ENCODE measurements around the gene RRP9. TPM values are rescaled to one million over a fixed set of nuclear protein-coding genes. Genes with fewer than 3 reads are reported as not detected.

Gene RRP9
- total RNA-seq, 2 experiments from 2014 or later = 74.0 to 83.0 TPM

DNA sequence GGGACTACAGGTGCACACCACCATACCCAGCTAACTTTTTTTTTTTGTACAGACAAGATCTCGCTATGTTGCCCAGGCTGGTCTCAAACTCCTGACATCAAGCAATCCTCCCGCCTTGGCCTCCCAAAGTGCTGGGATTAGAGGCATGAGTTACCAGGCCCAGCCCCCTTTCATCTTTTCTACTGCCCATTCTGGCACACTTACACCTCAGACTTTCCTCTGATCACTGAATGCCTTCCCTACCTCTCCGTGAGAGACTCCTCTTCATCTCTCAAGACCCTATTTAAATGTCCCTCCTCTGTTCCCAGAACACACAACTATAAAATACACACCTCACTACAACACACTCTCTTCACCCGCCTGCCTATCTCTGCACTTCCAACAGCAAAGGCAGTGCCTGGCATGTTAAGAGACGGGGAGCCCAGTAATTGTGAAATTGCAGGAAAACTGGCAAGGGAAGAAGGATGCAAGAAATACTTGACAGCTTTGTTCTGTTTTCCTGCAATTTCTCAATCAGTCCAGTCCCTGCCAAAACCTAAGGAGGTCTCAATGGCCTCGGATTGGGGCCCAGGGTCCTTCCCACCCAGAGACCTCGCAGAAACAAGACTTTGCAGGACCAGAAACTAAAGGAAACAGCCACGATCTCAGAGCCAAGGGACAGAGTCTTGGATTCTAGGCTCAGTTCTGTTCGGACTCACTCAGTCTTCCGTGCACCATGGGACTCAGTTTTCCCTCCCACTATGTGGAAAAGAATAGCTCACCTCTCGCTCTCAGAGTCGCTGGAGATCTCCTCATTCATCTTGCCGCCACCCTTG lies 849 bp downstream of the RRP9 start:
- no peak for DNase-seq
- peaks cover 28% of the 10 kb centered on the region for H3K36me3 Mint-ChIP-seq
- H3K4me1 Mint-ChIP-seq = peaks cover 27% of the 10 kb centered on the region
- peak overlapping the region; percentile 64 for H3K27ac Mint-ChIP-seq
- no peaks in the 10 kb centered on the region for H3K27me3 Mint-ChIP-seq
- no peaks in the 10 kb centered on the region for H3K9me3 Mint-ChIP-seq
- peak overlapping the region; percentile 85 for H3K4me3 Mint-ChIP-seq

DNA sequence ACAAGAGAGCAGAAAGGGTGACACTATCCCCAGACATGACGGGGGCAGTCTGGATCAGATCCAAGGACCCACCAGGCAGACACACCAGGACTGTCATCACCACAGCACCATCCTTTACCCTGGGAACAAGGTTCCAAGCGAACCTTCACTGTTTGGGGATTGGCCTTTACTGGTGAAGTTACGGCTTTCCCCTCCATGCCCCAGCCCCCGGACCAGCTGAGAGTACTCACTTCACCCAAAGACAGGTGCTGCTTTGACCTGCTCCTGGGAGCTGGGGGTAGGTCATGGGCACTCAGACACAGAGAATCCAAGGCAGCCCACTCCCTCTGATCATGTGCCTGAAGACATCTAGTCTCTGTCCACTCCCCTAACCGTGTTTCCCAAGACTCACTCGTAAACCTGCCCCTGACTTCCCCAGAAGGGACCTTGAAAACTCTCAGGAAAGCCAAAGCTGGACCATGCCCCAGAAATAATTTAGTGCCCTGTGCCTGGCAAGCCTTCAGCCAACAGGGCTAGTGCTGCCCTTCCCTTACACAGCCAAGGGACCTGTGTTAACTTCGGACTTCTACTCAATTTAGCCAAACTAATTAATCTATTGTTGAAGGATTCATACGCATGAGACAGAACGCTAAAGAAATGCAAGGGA lies 2.8 kb downstream of the RRP9 start:
- H3K36me3 Mint-ChIP-seq = peaks cover 31% of the 10 kb centered on the region
- DNase-seq = no peak
- no peaks in the 10 kb centered on the region for H3K27me3 Mint-ChIP-seq
- peaks cover 27% of the 10 kb centered on the region for H3K4me1 Mint-ChIP-seq
- H3K4me3 Mint-ChIP-seq = peak overlapping the region; percentile 33
- no peaks in the 10 kb centered on the region for H3K9me3 Mint-ChIP-seq
- peak overlapping the region; percentile 4 for H3K27ac Mint-ChIP-seq

DNA sequence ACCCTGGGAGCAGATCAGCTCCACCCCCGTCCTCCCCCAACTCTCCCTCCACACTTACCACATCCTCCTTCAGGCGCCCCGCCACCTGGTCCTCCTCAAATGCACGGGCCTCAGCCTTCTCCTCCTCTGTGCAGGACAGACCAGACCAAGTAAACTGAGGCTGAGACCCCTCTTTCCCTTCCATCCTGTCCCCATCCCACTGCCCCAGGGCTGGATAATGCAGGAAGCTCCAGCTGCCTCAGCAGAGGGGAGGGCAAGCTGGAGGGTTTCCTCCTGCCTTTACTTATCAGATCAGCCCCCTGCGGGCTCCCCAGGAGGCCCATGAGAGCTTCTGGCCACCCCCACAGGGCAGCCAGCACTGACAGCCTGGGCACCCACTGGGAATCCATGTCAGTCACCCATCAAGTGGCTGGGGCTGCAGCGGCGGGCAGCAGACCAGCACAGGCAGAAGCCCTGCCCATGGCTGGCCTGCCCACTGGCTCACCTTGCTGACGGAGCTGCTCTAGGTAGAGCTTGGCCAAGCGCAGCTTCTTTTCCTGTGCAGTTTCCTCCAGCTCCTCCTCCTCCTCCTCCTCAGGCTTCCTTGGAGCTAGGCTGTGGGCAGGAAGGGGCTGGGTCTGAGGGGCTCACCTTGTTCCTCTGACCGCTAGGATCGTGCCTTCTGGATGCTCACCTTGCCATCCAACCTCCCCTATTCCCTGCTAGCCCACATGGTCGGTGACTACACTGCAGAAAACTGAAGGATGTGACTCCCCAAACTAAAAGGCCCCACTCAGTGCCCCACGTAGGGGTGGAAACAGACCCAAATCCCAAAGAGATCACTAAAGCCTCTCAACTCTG lies 3.9 kb downstream of the RRP9 start:
- H3K27ac Mint-ChIP-seq = no peak overlapping the region
- H3K27me3 Mint-ChIP-seq = no peaks in the 10 kb centered on the region
- peaks cover 31% of the 10 kb centered on the region for H3K36me3 Mint-ChIP-seq
- no peak for DNase-seq
- H3K4me1 Mint-ChIP-seq = peaks cover 24% of the 10 kb centered on the region
- no peaks in the 10 kb centered on the region for H3K9me3 Mint-ChIP-seq
- no peak overlapping the region for H3K4me3 Mint-ChIP-seq

DNA sequence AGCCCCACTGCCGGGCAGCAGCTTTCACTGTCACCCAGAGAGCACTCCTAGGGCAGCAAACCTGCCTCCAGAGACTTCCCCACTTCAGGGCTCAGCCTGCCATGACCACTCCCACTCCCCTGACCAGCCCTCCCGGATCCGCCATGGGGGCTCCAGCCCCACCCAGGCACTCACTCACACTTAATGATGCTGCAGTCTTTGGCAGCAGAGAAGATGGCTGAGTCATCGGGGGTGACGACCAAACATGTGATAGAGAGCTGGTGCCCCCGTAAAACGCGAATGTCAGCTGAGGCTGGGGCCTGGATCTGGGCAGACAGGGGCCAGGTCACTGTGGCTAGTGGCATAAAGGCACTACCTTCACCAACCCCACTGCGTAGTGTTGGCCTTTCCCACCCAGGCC lies 4.7 kb downstream of the RRP9 start:
- Mint-ChIP-seq H3K27ac (no peak overlapping the region), H3K4me3 (no peak overlapping the region), H3K27me3 (no peaks in the 10 kb centered on the region), H3K9me3 (no peaks in the 10 kb centered on the region), H3K4me1 (peaks cover 24% of the 10 kb centered on the region), H3K36me3 (peaks cover 35% of the 10 kb centered on the region)
- DNase-seq = no peak

DNA sequence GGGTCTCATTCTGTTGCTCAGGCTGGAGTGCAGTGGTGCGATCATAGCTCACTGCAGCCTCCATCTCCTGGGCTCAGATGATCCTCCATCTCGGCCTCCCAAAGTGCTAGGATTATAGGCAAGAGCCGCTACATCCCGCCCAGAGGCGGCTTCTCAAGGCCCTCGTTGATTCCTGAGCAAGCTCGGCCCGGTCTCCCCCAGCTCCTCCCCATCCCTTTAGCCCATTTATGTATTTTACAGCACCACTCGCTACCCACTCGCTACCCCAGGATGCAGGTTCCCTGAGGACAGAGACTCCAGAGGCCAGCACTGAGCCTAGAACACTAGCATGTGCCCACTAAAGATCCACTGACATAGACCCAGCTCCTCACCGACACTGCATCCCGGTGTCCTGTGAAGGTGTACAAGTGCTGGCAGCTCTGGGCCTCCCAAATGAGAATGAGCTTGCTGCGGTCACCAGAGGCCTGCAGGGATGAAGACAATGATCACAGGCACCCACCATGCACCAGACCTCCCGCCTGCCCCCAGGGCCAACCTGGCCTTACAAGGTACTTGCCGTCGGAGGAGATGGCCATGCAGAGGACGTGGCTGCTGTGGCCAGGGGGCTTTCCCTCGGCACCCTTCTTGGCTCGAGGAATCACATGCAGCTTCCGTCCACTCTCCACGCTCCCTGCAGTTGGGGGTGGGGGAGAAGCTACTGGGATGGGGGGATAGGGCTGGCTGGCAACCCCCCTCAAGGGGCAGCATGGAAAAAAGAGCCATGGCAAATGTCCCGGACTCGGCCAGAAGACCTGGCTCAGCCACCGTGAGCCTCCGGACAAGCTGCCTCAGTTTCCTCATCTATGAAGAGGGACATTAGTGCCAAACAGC lies 5.6 kb downstream of the RRP9 start:
- peaks cover 22% of the 10 kb centered on the region for H3K4me1 Mint-ChIP-seq
- no peaks in the 10 kb centered on the region for H3K27me3 Mint-ChIP-seq
- peaks cover 36% of the 10 kb centered on the region for H3K36me3 Mint-ChIP-seq
- H3K27ac Mint-ChIP-seq = no peak overlapping the region
- no peak overlapping the region for H3K4me3 Mint-ChIP-seq
- no peaks in the 10 kb centered on the region for H3K9me3 Mint-ChIP-seq
- no peak for DNase-seq

DNA sequence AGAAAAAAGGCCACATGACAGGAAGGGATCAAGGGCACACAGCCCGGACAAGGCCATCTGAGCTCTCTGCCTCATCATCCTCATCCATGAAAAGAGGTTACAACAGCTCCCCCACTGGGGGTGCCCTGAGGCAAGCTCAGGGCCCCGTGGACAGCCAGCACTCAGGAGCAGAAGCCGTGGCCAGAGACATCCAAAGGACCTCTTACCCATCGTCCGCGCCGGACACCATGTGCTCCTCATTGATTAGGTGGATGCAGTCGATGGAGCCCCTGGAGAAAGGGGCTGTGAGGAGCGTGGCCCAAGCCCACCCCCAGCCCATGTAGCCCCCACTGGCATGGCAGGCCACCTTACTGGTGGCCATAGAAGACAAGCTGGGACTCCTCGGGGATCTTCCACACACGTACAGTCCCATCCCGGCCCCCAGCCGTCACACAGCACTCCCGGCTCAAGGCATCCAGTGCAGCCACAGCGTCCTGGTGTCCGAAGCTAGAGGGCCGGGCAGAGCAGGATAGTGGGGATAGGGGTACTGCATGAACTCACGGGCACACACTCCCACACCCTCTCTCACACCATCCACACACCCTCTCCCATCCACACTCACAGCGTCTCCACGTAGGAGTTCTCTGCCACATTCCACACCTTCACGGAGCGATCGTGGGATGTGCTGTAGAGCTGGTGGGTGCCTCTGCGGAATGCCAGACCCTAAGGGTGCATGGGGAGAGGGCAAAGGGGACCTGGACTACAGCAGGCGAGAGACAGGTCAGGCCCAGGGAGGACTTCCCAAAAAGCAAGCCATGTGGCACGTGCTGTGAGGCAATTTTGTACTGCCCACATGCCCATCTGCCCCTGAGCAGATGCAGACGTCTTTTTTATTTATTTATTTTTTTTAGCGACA lies 6.5 kb downstream of the RRP9 start:
- no peak for DNase-seq
- Mint-ChIP-seq H3K27ac (no peak overlapping the region), H3K4me1 (peaks cover 14% of the 10 kb centered on the region), H3K27me3 (no peaks in the 10 kb centered on the region), H3K9me3 (no peaks in the 10 kb centered on the region), H3K36me3 (peaks cover 35% of the 10 kb centered on the region), H3K4me3 (no peak overlapping the region)

DNA sequence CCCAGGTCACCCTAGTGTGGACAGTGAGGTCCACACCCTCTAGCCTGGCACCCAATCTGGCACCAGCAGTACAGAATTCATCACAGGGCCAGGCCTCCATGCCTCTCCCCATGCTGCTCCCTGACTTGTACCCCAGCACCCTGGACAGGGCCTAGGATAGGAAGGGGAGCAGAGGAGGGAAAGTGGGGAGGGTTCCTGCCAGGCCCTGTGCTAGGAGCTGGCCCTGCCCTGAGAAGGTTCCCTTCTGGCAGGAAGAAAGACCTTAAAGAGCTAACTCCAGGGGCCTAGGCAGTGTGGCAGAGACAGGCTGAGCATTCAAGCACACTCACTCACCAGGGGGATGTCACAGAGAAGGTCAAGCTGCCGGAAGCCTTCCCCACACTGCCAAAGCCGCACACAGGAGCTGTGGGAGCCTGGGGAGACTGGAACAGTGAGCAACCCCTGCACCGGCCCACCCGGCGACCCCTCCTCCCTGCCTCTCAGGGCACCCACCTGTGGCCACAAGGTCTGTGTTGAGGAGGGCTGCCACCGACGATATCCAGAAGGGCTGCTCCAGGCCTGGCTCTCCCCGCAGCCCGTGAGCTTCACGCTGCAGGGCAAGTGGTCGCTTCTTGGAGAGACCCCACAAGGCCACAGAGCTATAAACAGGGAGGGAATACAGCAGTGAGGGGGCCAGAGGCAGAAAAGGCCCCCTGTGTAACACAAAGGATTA lies 7.4 kb downstream of the RRP9 start:
- peaks cover 31% of the 10 kb centered on the region for H3K36me3 Mint-ChIP-seq
- no peaks in the 10 kb centered on the region for H3K27me3 Mint-ChIP-seq
- no peaks in the 10 kb centered on the region for H3K9me3 Mint-ChIP-seq
- no peak overlapping the region for H3K4me3 Mint-ChIP-seq
- no peak overlapping the region for H3K27ac Mint-ChIP-seq
- H3K4me1 Mint-ChIP-seq = peaks cover 6% of the 10 kb centered on the region
- DNase-seq = no peak

DNA sequence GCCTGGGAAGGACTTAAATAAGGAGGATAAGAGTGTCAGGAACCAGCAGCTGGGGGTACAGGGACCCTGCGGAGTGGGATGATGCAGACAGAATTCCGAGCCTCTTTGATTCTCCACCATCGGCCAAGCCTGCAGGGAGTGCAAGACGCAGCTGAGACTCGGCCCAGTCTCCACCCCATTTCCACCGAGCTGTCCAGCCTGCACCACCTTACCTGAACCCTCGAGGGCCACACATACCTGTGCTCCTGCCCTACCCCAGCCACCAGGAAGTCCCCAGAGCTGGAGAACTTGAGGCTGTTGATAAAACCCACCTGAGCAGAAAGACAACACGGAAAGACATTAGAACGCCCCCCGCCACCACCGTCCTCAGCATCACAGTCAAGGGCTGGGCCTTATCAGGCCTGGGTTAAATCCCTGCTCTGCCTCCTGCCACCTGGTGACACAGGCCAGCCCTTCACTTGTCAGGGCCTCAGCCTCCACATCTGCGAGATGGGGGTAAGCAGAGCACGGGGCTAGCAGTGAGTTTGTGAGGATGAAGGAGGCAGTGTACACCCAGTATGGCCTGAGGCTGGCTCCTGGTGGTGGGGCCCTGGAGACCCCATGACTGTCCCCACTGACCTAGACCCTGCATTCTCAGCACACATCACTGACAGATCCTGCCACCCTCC lies 8.1 kb downstream of the RRP9 start:
- H3K9me3 Mint-ChIP-seq = no peaks in the 10 kb centered on the region
- H3K36me3 Mint-ChIP-seq = peaks cover 28% of the 10 kb centered on the region
- H3K27ac Mint-ChIP-seq = no peak overlapping the region
- no peak overlapping the region for H3K4me3 Mint-ChIP-seq
- DNase-seq = no peak
- no peaks in the 10 kb centered on the region for H3K27me3 Mint-ChIP-seq
- H3K4me1 Mint-ChIP-seq = peaks cover 2% of the 10 kb centered on the region

DNA sequence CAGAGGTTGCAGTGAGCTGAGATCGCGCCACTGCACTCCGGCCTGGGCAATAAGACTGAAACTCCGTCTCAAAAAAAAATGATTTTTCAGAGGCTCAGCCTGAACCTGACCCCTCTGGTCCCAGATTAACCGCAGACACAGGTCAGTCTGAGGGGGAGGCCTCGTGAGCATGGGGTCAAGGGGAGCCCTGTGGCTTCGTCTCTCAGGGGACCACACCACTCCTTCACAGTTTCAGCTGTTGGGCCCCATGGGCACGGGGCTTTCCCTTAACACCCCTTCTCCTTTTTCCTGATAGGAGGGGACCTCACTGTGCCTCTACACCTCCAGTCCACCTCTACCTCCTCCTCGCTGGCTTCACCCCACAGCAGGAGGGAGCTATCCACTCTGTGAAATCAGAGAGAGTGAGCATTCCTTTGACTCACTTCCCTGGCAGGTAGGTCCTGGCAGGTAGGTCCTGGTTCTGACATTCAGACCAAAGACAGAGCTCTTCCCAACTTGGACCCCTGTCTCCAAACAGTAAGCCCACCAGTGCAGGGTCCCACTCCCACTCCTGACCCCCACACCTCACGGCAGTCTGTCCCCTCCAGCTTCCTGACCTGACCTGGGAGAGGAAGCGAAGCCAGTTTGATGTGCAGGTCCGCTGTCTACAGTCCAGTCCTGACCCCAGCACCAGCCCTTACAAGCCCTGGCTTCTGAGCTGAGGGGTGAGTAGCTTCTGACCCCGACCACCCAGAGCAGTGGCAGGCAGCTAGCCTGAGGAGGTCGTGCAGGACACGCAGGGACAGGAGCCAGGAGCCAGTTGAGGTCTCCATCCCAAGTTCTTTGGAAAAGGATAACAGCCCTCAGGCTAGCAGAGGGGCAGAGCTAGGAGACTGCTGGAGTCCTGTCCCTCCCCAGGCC lies 9.0 kb downstream of the RRP9 start:
- no peak for DNase-seq
- no peaks in the 10 kb centered on the region for H3K4me1 Mint-ChIP-seq
- H3K4me3 Mint-ChIP-seq = no peak overlapping the region
- no peak overlapping the region for H3K27ac Mint-ChIP-seq
- H3K27me3 Mint-ChIP-seq = no peaks in the 10 kb centered on the region
- peaks cover 27% of the 10 kb centered on the region for H3K36me3 Mint-ChIP-seq
- H3K9me3 Mint-ChIP-seq = no peaks in the 10 kb centered on the region

DNA sequence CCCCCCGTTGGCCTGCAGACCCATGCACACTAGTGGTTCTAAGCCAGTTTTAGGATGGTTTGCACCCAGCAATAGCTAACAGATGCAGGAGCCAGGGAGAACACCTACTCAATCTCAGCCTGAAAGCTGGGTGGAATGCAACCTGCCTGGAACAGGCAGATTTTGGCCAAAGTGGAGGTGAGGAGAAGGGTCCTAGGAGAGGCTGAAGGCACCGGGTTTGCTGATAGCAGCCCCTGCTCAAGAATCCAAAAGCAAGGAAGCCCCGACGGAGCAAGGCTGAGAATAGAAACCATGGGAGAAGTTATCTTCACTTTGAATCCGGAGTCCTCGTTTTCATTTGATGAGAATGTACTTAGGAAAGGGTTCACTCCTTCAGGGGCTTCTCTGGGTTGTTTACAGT lies 9.9 kb downstream of the RRP9 start:
- no peak overlapping the region for H3K27ac Mint-ChIP-seq
- H3K9me3 Mint-ChIP-seq = no peaks in the 10 kb centered on the region
- H3K27me3 Mint-ChIP-seq = no peaks in the 10 kb centered on the region
- no peak for DNase-seq
- peaks cover 20% of the 10 kb centered on the region for H3K36me3 Mint-ChIP-seq
- no peaks in the 10 kb centered on the region for H3K4me1 Mint-ChIP-seq
- H3K4me3 Mint-ChIP-seq = no peak overlapping the region

DNA sequence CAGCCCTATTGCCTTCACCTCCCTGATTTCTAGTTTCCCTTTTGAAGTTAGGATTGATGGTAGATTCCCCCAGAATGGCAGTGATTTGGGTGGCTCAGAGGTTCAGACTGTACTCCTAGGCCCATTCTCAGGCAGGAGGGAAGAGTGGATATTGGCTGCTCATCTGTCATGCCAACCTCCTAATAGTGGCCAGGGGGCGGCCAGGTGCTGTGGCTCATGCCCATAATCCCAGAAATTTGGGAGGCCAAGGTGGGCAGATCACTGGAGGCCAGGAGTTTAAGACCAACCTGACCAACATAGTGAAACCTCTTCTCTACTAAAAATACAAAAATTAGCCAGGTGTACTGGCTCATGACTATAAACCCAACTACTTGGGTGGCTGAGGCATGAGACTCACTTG lies 11.3 kb downstream of the RRP9 start:
- H3K4me1 Mint-ChIP-seq = no peaks in the 10 kb centered on the region
- no peaks in the 10 kb centered on the region for H3K9me3 Mint-ChIP-seq
- no peak overlapping the region for H3K27ac Mint-ChIP-seq
- H3K36me3 Mint-ChIP-seq = peaks cover 20% of the 10 kb centered on the region
- no peak overlapping the region for H3K4me3 Mint-ChIP-seq
- no peak for DNase-seq
- H3K27me3 Mint-ChIP-seq = no peaks in the 10 kb centered on the region

DNA sequence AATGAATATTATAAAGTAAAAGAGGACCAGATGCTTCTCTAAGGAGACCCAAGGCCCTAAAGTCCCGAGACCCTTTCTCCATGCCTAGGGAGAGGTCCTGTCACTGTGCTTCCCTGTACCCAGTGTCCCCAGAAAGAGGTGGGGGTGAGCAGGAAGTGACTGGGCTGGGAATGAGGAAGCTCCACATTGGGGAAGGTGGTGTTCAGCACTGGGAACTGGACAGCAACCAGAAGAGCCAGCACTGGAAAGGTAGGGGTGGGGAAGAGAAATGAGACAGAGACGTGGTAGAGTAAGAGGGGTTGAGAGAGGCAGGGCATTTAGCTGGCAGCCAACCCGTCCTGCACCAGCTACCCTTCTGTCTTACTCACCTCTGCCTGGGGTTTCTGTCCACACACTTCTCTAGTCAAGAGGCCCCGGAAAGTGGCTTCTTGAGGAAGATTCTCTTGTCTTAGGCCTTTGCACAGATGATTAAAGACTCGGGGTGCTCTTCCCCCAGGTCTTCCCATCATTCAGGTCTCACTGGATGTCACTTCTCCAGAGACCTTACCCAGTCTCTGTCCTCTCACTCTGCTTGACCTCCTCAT lies 12.2 kb downstream of the RRP9 start:
- H3K9me3 Mint-ChIP-seq = no peaks in the 10 kb centered on the region

More for the DNA sequence above, 12.2 kb downstream of the RRP9 start:
- DNase-seq = no peak
- no peaks in the 10 kb centered on the region for H3K27me3 Mint-ChIP-seq
- no peak overlapping the region for H3K27ac Mint-ChIP-seq
- H3K4me1 Mint-ChIP-seq = no peaks in the 10 kb centered on the region
- H3K4me3 Mint-ChIP-seq = no peak overlapping the region
- H3K36me3 Mint-ChIP-seq = peaks cover 19% of the 10 kb centered on the region
